Fibroblast of skin of scalp (primary cell): ENCODE data around the gene TRIM60. TPM values are rescaled to one million over a fixed set of nuclear protein-coding genes. Genes with fewer than 3 reads are reported as not detected.
"Not testable (repeated sequence)": the region's sequence is repeated elsewhere in the genome, so short reads cannot be mapped to it uniquely, and the experiment has no call there.

ENCODE experiments used
- DNase-seq: peaks from one replicate; pipeline ENCODE4 v3.0.0-alpha.2; 2013
- polyA plus RNA-seq, 2 experiments: library from polyadenylated mRNA; unstranded; fragments of 120-200 nt; gene quantifications; one replicate each; pipeline ENCODE4 v1.2.1, GENCODE V29; 2013; ENCODE audit not compliant: insufficient read length in 2 of 2

TRIM60 gene
- not detected for polyA plus RNA-seq (2013, experiment 1 of 2; ENCODE audit: insufficient read length)
- not detected for polyA plus RNA-seq (2013, experiment 2 of 2; ENCODE audit: insufficient read length)

GRCh38 chr4:165031436-165032211, at the start of gene TRIM60:
TSS of gene TRIM60 (plus strand) at chr4:165031999. CDS start at chr4:165040073, 8,074 bp downstream.
- DNase-seq: no peak

- no peak for DNase-seq
These were observed 42.3 kb upstream of the TRIM60 start for GRCh38 chr4:164989471-164989870.

- not testable (repeated sequence) for DNase-seq
These were observed 41.0 kb upstream of the TRIM60 start for GRCh38 chr4:164990786-164991185.

GRCh38 chr4:164996123-164996522, 35.7 kb upstream of the TRIM60 start:
- DNase-seq: not testable (repeated sequence)

GRCh38 chr4:164997324-164997723, 34.5 kb upstream of the TRIM60 start:
- peak; percentile 1 for DNase-seq

GRCh38 chr4:164997941-164998340, 33.9 kb upstream of the TRIM60 start:
- DNase-seq: no peak

GRCh38 chr4:164998526-164999080, 33.2 kb upstream of the TRIM60 start:
- not testable (repeated sequence) for DNase-seq

- DNase-seq: not testable (repeated sequence)
These were observed 29.8 kb upstream of the TRIM60 start for GRCh38 chr4:165001957-165002356.

GRCh38 chr4:165005352-165005925, 26.4 kb upstream of the TRIM60 start:
- no peak for DNase-seq

- no peak for DNase-seq
These were observed 25.3 kb upstream of the TRIM60 start for GRCh38 chr4:165006456-165006855.

GRCh38 chr4:165006886-165007285, 24.9 kb upstream of the TRIM60 start:
- no peak for DNase-seq

- no peak for DNase-seq
These were observed 22.1 kb upstream of the TRIM60 start for GRCh38 chr4:165009493-165010227.

GRCh38 chr4:165010487-165010886, 21.3 kb upstream of the TRIM60 start:
- no peak for DNase-seq

GRCh38 chr4:165010991-165011390, 20.8 kb upstream of the TRIM60 start:
- no peak for DNase-seq

GRCh38 chr4:165011403-165011802, 20.4 kb upstream of the TRIM60 start:
- DNase-seq: no peak

GRCh38 chr4:165013691-165014090, 18.1 kb upstream of the TRIM60 start:
- DNase-seq: no peak

GRCh38 chr4:165016971-165017370, 14.8 kb upstream of the TRIM60 start:
- peak; percentile 6 for DNase-seq

- not testable (repeated sequence) for DNase-seq
These were observed 11.8 kb upstream of the TRIM60 start for GRCh38 chr4:165019995-165020394.

GRCh38 chr4:165025782-165026181, 6.0 kb upstream of the TRIM60 start:
- not testable (repeated sequence) for DNase-seq

- no peak for DNase-seq
These were observed 3.9 kb upstream of the TRIM60 start for GRCh38 chr4:165027762-165028402.

- DNase-seq: no peak
These were observed 16.4 kb downstream of the TRIM60 start for GRCh38 chr4:165048170-165048569.

GRCh38 chr4:165052627-165053026, 20.8 kb downstream of the TRIM60 start:
- DNase-seq: no peak
